ENCODE measurements around the gene PAK6.

Gene PAK6

GRCh38 chr15:40241269-40242212 is 2.7 kb downstream of the PAK6 start:
- no peak for TF ChIP-seq CTCF (IDR thresholded peaks at IDR 0.05; ENCODE audit: low read depth, low read length)
- no peak for DNase-seq (ENCODE audit: extremely low read depth, low read depth)

GRCh38 chr15:40242213-40242599 is 3.3 kb downstream of the PAK6 start:
- TF ChIP-seq CTCF (IDR thresholded peaks at IDR 0.05; ENCODE audit: low read depth, low read length): no peak
- no peak for DNase-seq (ENCODE audit: extremely low read depth, low read depth)

- TF ChIP-seq CTCF (IDR thresholded peaks at IDR 0.05; ENCODE audit: low read depth, low read length): no peak
- DNase-seq (ENCODE audit: extremely low read depth, low read depth): no peak
These were observed 3.7 kb downstream of the PAK6 start for GRCh38 chr15:40242601-40243000.

- no peak for TF ChIP-seq CTCF (IDR thresholded peaks at IDR 0.05; ENCODE audit: low read depth, low read length)
- no peak for DNase-seq (ENCODE audit: extremely low read depth, low read depth)
These were observed 4.4 kb downstream of the PAK6 start for GRCh38 chr15:40243126-40243810.

GRCh38 chr15:40244961-40245523 is 6.2 kb downstream of the PAK6 start:
- DNase-seq (ENCODE audit: extremely low read depth, low read depth): no peak
- no peak for TF ChIP-seq CTCF (IDR thresholded peaks at IDR 0.05; ENCODE audit: low read depth, low read length)

- no peak for TF ChIP-seq CTCF (IDR thresholded peaks at IDR 0.05; ENCODE audit: low read depth, low read length)
These were observed 7.0 kb downstream of the PAK6 start for GRCh38 chr15:40245666-40246450.

More at GRCh38 chr15:40245666-40246450, 7.0 kb downstream of the PAK6 start:
- no peak for DNase-seq (ENCODE audit: extremely low read depth, low read depth)
